HepG2 (cell line): ENCODE measurements around the gene PWWP2A. TPM values are rescaled to one million over a fixed set of nuclear protein-coding genes. Genes with fewer than 3 reads are reported as not detected.

Experiments
- ATAC-seq: fragments of 200-7000 bp; cut with Tn5 transposase; 3 replicates; pipeline ENCODE4 v1.9.1; 2020; ENCODE audit warnings: mild to moderate bottlenecking, moderate library complexity
- BruUV-seq: library from RNA; stranded (reverse); fragments of 400-500 nt; replicated peaks from 2 replicates; lab custom pipeline; 2021; lab: Mats Ljungman, UMichigan
- CTCF ChIA-PET: fragments of 300-600 bp; formaldehyde crosslinking; extraction: SDS; loops from one replicate; lab custom pipeline; 2021; ENCODE audit warnings: low total read pairs, inconsistent platforms, low intra/inter-chr PET ratio; lab: Yijun Ruan, JAX
- POLR2A ChIA-PET: fragments of 350-600 bp; sonication (Branson Sonifier 250); formaldehyde crosslinking; loops from one replicate; lab custom pipeline; 2020; ENCODE audit warnings: antibody characterized with exemption, inconsistent platforms; lab: Yijun Ruan, JAX
- DNase-seq: peaks from one replicate; pipeline ENCODE4 v3.0.0-alpha.2; 2015; ENCODE audit warnings: low spot score
- FAIRE-seq: peaks from 3 replicates; lab custom pipeline; 2011; peaks lifted over from hg19 to GRCh38; lab: Jason Lieb, UNC
- H2AFZ ChIP-seq: one replicate; pipeline ENCODE4 v1.6.1; 2011; ENCODE audit warnings: low read length, inconsistent platforms
- H3K27ac ChIP-seq: fragments of 300-600 bp; 3 replicates; pipeline ENCODE4 v1.8.0; 2011; ENCODE audit warnings: mixed run types, mild to moderate bottlenecking, mixed read lengths, low read length, inconsistent platforms; ENCODE audit not compliant: insufficient read depth; ENCODE audit errors: extremely low read length
- H3K27me3 ChIP-seq, 2 experiments: fragments of 200-600 bp in 1 of 2; 2 replicates in 1 of 2; 3 replicates in 1 of 2; pipeline versions ENCODE4 v1.6.0 to v1.8.0; 2011; ENCODE audit warnings: low read length in 2 of 2, mild to moderate bottlenecking in 2 of 2, moderate library complexity in 2 of 2, inconsistent platforms in 1 of 2; ENCODE audit not compliant: insufficient read depth in 2 of 2, control insufficient read depth in 1 of 2
- H3K36me3 ChIP-seq, 2 experiments: fragments of 200-600 bp in 1 of 2; replicated peaks in 1 of 2; 2 replicates in 1 of 2; 3 replicates in 1 of 2; pipeline versions ENCODE4 v1.5.1 to v1.8.0; 2011; ENCODE audit warnings: low read length in 2 of 2, inconsistent platforms in 1 of 2; ENCODE audit not compliant: insufficient read depth in 2 of 2, control insufficient read depth in 1 of 2
- H3K4me1 ChIP-seq: 2 replicates; pipeline ENCODE4 v1.5.1; 2012; ENCODE audit warnings: low read length, inconsistent platforms; ENCODE audit not compliant: insufficient read depth
- H3K4me2 ChIP-seq: 2 replicates; pipeline ENCODE4 v1.6.0; 2011; ENCODE audit warnings: low read depth, low read length, inconsistent platforms
- H3K4me3 ChIP-seq, 3 experiments: fragments of 200-600 bp in 1 of 3; sonication (generic), shearing (Covaris generic) in 1 of 3; replicated peaks in 1 of 3; 2 replicates each; pipeline ENCODE4 v1.5.1; 2011 to 2016; ENCODE audit warnings: low read length in 3 of 3, inconsistent platforms in 2 of 3, low read depth in 2 of 3, mild to moderate bottlenecking in 2 of 3, control low read depth in 1 of 3, mixed read lengths in 1 of 3; ENCODE audit not compliant: insufficient read depth in 1 of 3
- H3K79me2 ChIP-seq: one replicate; pipeline ENCODE4 v1.6.1; 2011; ENCODE audit warnings: low read length, inconsistent platforms; ENCODE audit not compliant: insufficient read depth
- H3K9ac ChIP-seq: 2 replicates; pipeline ENCODE4 v1.6.0; 2011; ENCODE audit warnings: mild to moderate bottlenecking, low read depth, low read length, inconsistent platforms; ENCODE audit not compliant: insufficient read depth
- H3K9me3 ChIP-seq: 2 replicates; pipeline ENCODE4 v1.5.1; 2012; ENCODE audit warnings: mild to moderate bottlenecking, low read length
- H4K20me1 ChIP-seq: 2 replicates; pipeline ENCODE4 v1.6.0; 2011; ENCODE audit warnings: inconsistent platforms, mild to moderate bottlenecking, low read length, moderate library complexity; ENCODE audit not compliant: insufficient read depth
- ATF2 ChIP-seq: sonication (generic); formaldehyde crosslinking; IDR thresholded peaks from 2 replicates; pipeline ENCODE4 v1.4.0; 2020; ENCODE audit warnings: missing genetic modification reagents
- CERS6 ChIP-seq: sonication (generic); formaldehyde crosslinking; IDR thresholded peaks from 2 replicates; pipeline ENCODE4 v1.5.0; 2020; ENCODE audit warnings: missing genetic modification reagents
- HNRNPK ChIP-seq: fragments of 200-400 bp; formaldehyde crosslinking; IDR thresholded peaks from 2 replicates; pipeline ENCODE4 v1.6.1; 2018; ENCODE audit warnings: low read length, low read depth, moderate library complexity, mild to moderate bottlenecking; ENCODE audit not compliant: poor library complexity, severe bottlenecking
- HOXA9 ChIP-seq: sonication (generic); formaldehyde crosslinking; IDR thresholded peaks from 2 replicates; pipeline ENCODE4 v1.8.1; 2022; ENCODE audit warnings: missing genetic modification reagents, mild to moderate bottlenecking, moderate library complexity, borderline replicate concordance
- NFKB2 ChIP-seq: sonication (generic); formaldehyde crosslinking; IDR thresholded peaks from 2 replicates; pipeline ENCODE4 v1.4.0; 2020; ENCODE audit warnings: missing genetic modification reagents, borderline replicate concordance
- PHF21A ChIP-seq: sonication (generic); formaldehyde crosslinking; IDR thresholded peaks from 2 replicates; pipeline ENCODE4 v1.5.0; 2020; ENCODE audit warnings: mild to moderate bottlenecking, missing genetic modification reagents
- POLR2AphosphoS5 ChIP-seq: IDR thresholded peaks from 2 replicates; pipeline ENCODE4 v1.6.1; 2012; ENCODE audit warnings: low read depth, low read length
- RAD51 ChIP-seq: fragments of 450-650 bp; IDR thresholded peaks from 2 replicates; pipeline ENCODE4 v1.6.1; 2016; ENCODE audit warnings: borderline replicate concordance
- RCOR2 ChIP-seq: IDR thresholded peaks from 2 replicates; pipeline ENCODE4 v1.6.1; 2016; ENCODE audit warnings: missing biosample characterization, missing genetic modification reagents
- SMAD3 ChIP-seq: sonication (generic); formaldehyde crosslinking; IDR thresholded peaks from 2 replicates; pipeline ENCODE4 v1.4.0; 2020; ENCODE audit warnings: missing genetic modification reagents
- TMF1 ChIP-seq: sonication (generic); formaldehyde crosslinking; IDR thresholded peaks from 2 replicates; pipeline ENCODE4 v1.8.1; 2022; ENCODE audit warnings: low read depth, missing genetic modification reagents
- ZBTB25 ChIP-seq: IDR thresholded peaks from 2 replicates; pipeline ENCODE4 v1.6.1; 2018; ENCODE audit warnings: missing genetic modification reagents
- ZFYVE20 ChIP-seq: sonication (generic); formaldehyde crosslinking; IDR thresholded peaks from 2 replicates; pipeline ENCODE4 v1.8.0; 2023; ENCODE audit warnings: low read depth, mild to moderate bottlenecking, moderate library complexity, missing genetic modification reagents, borderline replicate concordance
- ZGPAT ChIP-seq: IDR thresholded peaks from 2 replicates; pipeline ENCODE4 v1.6.1; 2016; ENCODE audit warnings: mild to moderate bottlenecking
- ZNF333 ChIP-seq: sonication (generic); formaldehyde crosslinking; IDR thresholded peaks from 2 replicates; pipeline ENCODE4 v1.4.0; 2020; ENCODE audit warnings: mild to moderate bottlenecking, missing genetic modification reagents, borderline replicate concordance
- ZNF546 ChIP-seq: sonication (generic); formaldehyde crosslinking; conservative IDR thresholded peaks from 2 replicates; pipeline ENCODE4 v1.8.1; 2023; ENCODE audit warnings: mild to moderate bottlenecking, missing genetic modification reagents
- ZNF713 ChIP-seq: sonication (generic); formaldehyde crosslinking; IDR thresholded peaks from 2 replicates; pipeline ENCODE4 v1.4.0; 2020; ENCODE audit warnings: mild to moderate bottlenecking, missing genetic modification reagents
- WGBS: methylation state at CpG from one replicate; pipeline ENCODE4 v1.1.6; 2017; ENCODE audit warnings: low lambda C conversion rate; 5-methylcytosine and 5-hydroxymethylcytosine counted together
- in situ Hi-C: cut with HindIII; loops from 2 replicates; pipeline ENCODE4 v1.10.0; 2017; ENCODE audit warnings: low pct_unique_long_range_greater_than_20kb; ENCODE audit not compliant: extremely low pct_ligation_motif_present
- intact Hi-C: fragments of 100-400 bp; cut with micrococcal nuclease; formaldehyde crosslinking; loops from one replicate; pipeline ENCODE4 v1.10.0; 2022; ENCODE audit not compliant: unreplicated experiment
- polyA plus RNA-seq, 8 experiments: library from polyadenylated mRNA; depleted of rRNA in 3 of 8; stranded (reverse) in 7 of 8; unstranded in 1 of 8; fragments of >200 nt; fragmentation: Illumina TruSeq in 4 of 8; extraction: Trizol in 4 of 8; gene quantifications; 2 replicates each; pipeline versions ENCODE4 v1.2.1 to v1.2.3, GENCODE V29; 2011 to 2016; ENCODE audit warnings: low read depth in 4 of 8, missing spikeins in 1 of 8, mixed read lengths in 1 of 8; ENCODE audit not compliant: insufficient read depth in 1 of 8
- total RNA-seq, 5 experiments: library from RNA; depleted of rRNA; stranded (reverse); fragments of >200 nt; fragmentation: Illumina TruSeq; extraction: Trizol; gene quantifications; 2 replicates each; pipeline ENCODE4 v1.2.3, GENCODE V29; 2016; ENCODE audit warnings: low read depth in 1 of 5

The PWWP2A gene
- total and polyA plus RNA-seq, 2 of the 13 experiments (the other 11 are each of a cell fraction or from before 2014, with no cell fraction given): 7.3 to 16.9 TPM

- TF ChIP-seq POLR2AphosphoS5 (peak; percentile 2; the same call in 1 of the 2 replicates), PHF21A (CRISPR knock-in tag) (peak; percentile 100), RCOR2 (CRISPR knock-in tag) (0 out of 2 replicates have a peak, but pooled peaks have one; percentile 49), SMAD3 (0 out of 2 replicates have a peak, but pooled peaks have one; percentile 1)
Measured at GRCh38 chr5:160119905-160120266, 636 bp upstream of the PWWP2A start (continued).

GRCh38 chr5:160118349-160119141, 705 bp downstream of the PWWP2A start:
- in situ Hi-C loops: no loop called here
- Histone ChIP-seq H3K9ac (peak overlapping the region; percentile 92), H3K79me2 (peaks cover 9% of the 10 kb centered on the region), H2AFZ (no peak overlapping the region), H3K4me3 (peak overlapping the region; percentile 81 to 94 (median 91)), H3K9me3 (no peaks in the 10 kb centered on the region), H3K27me3 (no peaks in the 10 kb centered on the region), H3K27ac (peak overlapping the region; percentile 87), H3K4me2 (peak overlapping the region; percentile 67), H3K36me3 (peaks cover 2 to 8% of the 10 kb centered on the region in 2 experiments; a peak in 3 of 5 replicates), H3K4me1 (peaks cover 17% of the 10 kb centered on the region), H4K20me1 (no peaks in the 10 kb centered on the region)
- ChIA-PET POLR2A (interaction anchor here (0.8 to 1.6 kb wide), 9 partner anchors 9 to 359 kb away, joined by 3 to 5 read pairs (median 4); partner anchors contain the start of genes SLU7 and TTC1), CTCF (no interaction called here)
- FAIRE-seq: no peak
- intact Hi-C loops: loop anchor here (1.0 to 5.0 kb wide), 2 partner anchors 49 to 109 kb away; partner anchors contain the start of gene TTC1
- WGBS: 2% methylated on average over 12 of the region's 79 CpGs
- no peak for DNase-seq
- TSS peak; percentile 85 for BruUV-seq
- peak; percentile 16 for ATAC-seq
- TF ChIP-seq ZFYVE20 (CRISPR knock-in tag) (no peak), CERS6 (no peak), HNRNPK (peak; percentile 23), ZBTB25 (no peak), ZNF333 (CRISPR knock-in tag) (no peak), RAD51 (no peak), ZNF713 (CRISPR knock-in tag) (0 out of 2 replicates have a peak, but pooled peaks have one; percentile 45), ATF2 (CRISPR knock-in tag) (no peak), HOXA9 (CRISPR knock-in tag) (peak; percentile 61; the same call in 1 of the 2 replicates), NFKB2 (0 out of 2 replicates have a peak, but pooled peaks have one; percentile 60), TMF1 (CRISPR knock-in tag) (no peak), ZNF546 (CRISPR knock-in tag) (no peak), ZGPAT (CRISPR knock-in tag) (no peak; the same call in 1 of the 2 replicates)
